22Rv1 (cell line): ENCODE data around the gene NHERF2.

Source experiments
- CTCF ChIP-seq: fragments of 450-650 bp; IDR thresholded peaks from 2 replicates; pipeline ENCODE4 v1.5.1; 2017; ENCODE audit warnings: mild to moderate bottlenecking
- ZFX ChIP-seq: fragments of 450-650 bp; IDR thresholded peaks from 2 replicates; pipeline ENCODE4 v1.6.1; 2017; ENCODE audit warnings: antibody characterized with exemption, borderline replicate concordance

GRCh38 chr16:2001456-2002355, 25.0 kb upstream of the NHERF2 start:
- TF ChIP-seq CTCF (no peak), ZFX (no peak)
